ENCODE data around the gene GATB.

DNA sequence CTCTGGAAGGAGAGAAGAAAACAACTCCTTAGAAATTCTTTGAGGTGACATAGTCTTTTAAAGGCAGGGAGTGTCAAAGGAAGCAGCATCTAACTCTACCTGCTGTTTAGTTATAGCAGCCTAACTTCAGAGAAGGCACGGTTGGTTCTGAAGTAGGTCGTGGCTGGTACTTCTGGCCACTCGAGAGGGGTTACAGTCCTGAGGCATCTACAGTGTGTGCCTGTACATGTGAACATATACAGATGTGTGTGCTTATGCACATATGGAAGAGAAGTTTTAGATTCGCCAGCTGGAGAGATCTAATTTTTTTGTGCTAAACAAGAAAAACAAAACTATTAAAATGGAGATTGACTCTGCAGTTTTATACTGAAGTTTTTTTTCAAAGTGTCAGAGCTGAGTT lies 52.7 kb downstream of the GATB start:
- TF ChIP-seq CTCF (optimal IDR thresholded peaks at IDR 0.05 in 1 of 3, IDR thresholded peaks at IDR 0.05 in 1 of 3, conservative IDR thresholded peaks at IDR 0.05 in 1 of 3; ENCODE audit: extremely low read depth in 1 of 3, insufficient read depth in 2 of 3, low read length in 3 of 3) (no peak), EZH2 (IDR thresholded peaks at IDR 0.05; ENCODE audit: low read length) (no peak)

All from keratinocyte (primary cell).